Measurements from ENCODE around the gene AAGAB. TPM values are rescaled to one million over a fixed set of nuclear protein-coding genes. Genes with fewer than 3 reads are reported as not detected.

The AAGAB gene
- total RNA-seq, 1 experiment from 2014 or later = 39.7 TPM

DNA sequence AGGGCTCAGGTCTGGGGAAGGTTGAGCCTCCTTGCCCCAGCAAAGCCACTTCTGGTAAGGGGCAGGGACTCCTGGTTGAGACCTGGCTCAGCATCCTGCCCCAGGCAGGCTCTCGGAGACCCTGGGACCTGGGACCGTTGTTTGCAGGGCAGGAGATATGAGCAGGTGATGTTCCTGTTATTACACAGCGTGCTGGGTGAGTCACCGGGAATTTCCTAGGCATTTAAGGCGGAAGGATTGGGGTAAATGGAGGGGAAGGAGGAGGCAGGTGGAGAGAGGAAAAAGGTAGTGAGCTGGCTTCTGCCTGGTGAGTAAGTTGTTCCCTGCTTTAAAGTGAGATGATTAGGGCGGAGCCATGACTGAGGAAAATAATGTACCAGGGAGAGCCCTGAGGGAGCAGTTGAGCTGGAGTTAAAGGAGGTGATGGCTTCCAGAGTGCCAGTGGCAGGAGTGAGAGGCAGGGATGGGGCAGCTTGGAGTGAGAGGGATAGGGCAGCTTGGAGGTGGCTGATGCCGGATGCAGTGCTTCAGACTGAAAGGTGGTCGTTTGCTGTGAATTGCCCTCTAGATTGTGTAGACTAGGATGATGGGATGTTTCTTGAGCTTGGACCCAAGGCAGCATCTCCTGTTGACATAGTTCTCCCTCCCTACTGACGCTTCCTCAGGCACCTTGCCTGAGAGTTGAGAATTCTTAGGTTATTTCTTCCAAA lies 79.4 kb downstream of the AAGAB start:
- no peak for DNase-seq (ENCODE audit: extremely low read depth, low read depth)

DNA sequence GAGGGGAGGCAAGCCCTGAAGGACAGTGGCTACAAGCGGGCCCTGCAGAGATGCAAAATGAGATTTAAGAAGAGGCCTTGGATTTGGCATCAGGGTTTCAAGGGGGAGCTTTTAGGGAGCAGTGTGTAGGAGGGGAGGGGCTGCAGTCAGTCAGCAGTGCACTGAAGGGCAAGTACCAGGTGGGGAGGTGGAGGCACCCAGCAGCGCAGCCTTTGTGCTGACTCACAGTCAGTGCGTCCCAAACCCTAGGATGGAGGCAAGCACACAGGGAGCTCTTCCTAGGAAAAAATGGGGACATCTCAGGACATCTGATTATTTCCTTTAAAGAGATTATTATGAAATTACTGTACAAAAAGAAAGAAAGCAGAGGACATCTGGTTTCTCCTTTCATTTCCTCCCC lies 80.0 kb downstream of the AAGAB start:
- DNase-seq (ENCODE audit: extremely low read depth, low read depth) = no peak

DNA sequence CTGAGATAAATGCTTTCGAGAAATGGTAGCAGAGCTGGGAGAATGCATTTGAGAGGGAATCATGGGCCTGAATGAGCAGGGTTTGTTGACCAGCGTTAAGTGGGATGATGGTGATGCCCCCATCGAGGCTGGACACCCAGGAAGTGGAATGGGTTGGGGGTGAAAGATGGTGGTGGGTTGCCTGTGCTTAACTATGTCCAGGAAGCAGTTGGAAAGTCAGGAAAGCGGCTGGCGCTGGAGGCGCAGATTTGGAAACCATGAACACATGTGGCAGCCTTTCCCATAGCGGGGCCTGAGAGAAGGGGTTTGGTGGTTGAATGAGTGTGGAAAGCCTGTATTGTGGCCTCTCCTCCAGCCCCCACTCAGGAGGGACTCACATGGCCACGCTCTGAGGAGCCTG lies 80.7 kb downstream of the AAGAB start:
- no peak for DNase-seq (ENCODE audit: extremely low read depth, low read depth)

DNA sequence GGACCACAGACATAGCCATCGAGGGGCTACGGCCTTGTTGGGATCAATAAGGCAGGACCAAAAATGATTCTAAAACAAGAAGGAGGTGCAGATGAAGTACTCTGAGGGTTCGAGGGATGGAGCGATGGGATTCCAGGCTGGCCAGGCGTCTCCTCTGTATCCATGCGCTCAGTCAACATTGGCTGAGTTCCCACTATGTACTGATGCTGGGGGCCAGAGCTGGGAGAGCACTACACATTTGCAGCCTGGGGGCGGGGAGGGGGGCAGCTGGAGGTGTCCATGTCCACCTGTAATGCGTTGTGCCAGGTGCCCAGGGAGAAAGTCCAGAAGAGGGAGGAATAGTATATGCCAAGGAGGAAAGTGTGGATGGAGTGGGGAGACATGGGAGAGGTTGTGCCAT lies 81.5 kb downstream of the AAGAB start:
- no peak for DNase-seq (ENCODE audit: extremely low read depth, low read depth)

DNA sequence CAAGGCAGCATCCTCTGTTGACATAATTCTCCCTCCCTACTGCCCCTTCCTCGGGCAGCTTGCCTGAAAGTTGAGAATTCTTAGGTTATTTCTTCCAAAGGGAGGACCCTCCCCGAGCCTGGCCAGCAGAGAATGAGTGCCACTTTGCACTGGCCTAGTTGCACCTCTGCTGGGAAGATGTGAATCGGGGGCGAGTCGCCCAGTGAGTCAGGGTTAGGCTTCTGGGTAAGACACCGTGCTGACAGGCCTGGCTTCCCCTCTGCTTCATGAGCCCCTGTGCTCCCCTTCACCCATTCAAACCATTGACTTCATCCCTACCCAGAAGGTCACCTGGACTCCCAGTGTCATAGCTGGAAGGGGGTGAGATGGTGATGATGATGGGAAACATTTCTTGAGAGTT lies 82.3 kb downstream of the AAGAB start:
- no peak for DNase-seq (ENCODE audit: extremely low read depth, low read depth)

DNA sequence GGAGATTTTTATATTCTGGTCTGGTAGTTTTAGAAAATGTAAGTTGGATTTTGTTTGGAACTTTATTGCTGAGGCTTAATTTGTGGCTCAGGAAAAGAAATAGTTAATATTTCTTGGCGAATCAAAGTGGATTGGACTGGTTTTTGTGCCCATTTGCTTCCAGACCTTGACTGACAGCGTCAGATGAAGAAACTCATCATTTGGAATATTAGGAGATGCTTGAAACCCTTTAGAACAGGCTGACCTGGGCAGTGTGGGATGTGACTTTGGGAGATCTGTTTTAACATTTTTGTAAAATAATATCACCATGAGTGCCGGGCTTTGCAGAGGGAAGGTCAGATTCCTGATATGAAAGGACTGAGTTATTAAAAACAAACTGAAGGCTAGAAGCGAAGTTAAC lies 83.0 kb downstream of the AAGAB start:
- no peak for DNase-seq (ENCODE audit: extremely low read depth, low read depth)

DNA sequence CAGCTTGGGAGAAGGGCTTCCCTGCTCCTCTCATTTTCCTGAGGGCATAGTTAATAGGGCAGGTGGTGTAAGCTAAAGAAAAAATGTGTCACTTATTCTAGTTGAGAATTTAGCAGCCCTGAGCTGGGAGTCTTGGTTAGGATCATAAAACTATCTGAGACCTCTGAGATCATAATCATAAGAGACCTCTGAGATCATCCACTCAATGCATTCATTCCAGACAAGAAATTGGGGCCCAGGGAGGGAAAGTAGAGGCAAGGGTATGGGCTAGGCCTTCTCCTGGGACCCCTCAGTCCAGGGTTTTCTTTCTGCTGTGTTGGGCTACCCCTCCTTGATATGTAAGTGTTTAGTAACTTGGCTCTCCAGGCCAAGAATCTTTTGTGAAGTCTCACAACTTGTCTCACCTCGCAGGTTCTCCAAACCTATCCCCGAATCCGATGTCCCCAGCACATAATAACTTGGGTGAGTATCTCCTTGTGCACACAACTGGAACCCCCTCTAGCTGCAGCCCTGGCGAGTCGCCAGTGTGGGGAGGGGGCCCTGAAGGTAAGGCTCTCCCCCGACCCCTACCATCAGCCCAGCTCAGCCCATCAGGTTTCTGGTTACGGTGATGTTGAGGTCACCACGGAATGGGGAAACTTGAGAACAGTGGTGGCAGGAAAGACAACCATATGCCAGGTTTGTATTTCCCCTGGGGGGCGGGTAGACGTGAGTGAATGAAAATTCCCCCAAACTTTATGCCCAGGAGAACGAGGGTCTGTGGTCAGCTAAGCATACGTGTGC lies 84.1 kb downstream of the AAGAB start:
- no peak for DNase-seq (ENCODE audit: extremely low read depth, low read depth)

DNA sequence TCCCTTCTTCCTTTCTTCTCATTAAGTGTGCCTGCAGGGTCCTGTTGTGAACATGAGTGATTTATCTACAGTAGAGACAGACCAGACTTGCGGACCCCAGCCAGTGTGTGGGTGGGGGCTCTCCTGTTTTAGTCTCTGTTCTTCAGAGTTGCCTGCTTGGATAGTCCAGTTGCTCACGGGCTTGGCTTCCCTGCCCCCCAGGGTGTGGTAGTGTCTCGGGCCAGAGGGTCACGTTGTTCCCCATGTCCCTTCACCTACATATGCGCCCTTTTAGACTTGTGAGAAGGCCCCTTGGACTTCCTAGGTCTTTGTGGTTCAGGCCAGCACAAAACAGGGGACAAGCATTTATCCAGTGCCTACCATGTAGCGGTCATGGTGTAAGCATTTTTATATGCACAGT lies 85.8 kb downstream of the AAGAB start:
- DNase-seq (ENCODE audit: extremely low read depth, low read depth) = no peak

DNA sequence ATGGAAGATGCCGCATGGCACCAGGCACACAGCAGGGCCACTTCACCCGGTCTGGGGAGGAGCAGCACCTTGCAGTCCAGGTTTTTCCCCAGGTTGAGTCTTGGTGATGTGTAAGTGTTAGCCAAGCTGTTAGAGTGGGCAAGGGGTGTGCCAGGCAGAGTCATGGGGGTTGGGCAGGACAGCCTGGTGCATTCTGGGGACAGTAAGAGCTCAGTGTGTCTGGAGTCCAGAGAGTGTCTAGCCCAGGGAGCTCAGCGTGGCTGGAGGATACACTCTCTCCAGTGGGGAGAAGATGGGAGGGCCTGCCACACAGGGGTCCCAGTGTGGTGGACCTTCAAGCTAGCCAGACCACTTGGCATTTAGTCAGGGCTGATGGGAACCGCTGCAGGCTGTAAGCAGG lies 87.4 kb downstream of the AAGAB start:
- DNase-seq (ENCODE audit: extremely low read depth, low read depth) = no peak

DNA sequence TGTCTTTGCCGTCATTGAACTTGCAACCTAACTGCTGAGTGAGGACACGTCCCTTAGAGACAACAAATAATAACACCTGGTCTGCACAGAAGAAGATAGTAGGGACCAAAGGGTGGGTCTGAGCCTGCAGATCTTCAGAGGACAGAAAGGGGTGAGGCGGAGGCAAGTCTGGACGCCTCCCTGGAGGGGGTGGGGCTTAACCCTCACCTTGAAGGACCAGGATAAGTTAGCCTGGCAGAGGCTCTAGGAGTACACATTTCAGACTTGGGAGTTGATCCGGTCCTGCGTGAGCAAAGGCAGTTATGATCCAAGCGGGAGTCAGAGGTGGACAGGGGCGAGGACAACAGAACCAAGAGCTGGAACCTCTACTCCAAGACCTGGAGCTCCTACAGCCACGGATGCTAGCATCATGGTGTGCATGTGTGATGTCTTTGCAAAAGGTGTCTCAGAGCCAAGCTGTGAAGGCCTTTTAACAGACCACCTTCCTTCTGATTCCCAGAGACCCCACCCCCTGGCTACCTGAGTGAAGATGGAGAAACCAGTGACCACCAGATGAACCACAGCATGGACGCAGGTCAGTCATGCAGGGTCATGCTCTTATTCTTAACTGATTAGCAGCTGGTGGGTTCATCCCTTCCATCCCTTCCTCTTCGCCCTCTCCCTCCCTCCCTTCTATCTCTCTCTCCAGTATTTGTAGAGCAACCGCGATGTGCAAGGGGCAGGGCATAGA lies 88.0 kb downstream of the AAGAB start:
- DNase-seq (ENCODE audit: extremely low read depth, low read depth) = no peak

DNA sequence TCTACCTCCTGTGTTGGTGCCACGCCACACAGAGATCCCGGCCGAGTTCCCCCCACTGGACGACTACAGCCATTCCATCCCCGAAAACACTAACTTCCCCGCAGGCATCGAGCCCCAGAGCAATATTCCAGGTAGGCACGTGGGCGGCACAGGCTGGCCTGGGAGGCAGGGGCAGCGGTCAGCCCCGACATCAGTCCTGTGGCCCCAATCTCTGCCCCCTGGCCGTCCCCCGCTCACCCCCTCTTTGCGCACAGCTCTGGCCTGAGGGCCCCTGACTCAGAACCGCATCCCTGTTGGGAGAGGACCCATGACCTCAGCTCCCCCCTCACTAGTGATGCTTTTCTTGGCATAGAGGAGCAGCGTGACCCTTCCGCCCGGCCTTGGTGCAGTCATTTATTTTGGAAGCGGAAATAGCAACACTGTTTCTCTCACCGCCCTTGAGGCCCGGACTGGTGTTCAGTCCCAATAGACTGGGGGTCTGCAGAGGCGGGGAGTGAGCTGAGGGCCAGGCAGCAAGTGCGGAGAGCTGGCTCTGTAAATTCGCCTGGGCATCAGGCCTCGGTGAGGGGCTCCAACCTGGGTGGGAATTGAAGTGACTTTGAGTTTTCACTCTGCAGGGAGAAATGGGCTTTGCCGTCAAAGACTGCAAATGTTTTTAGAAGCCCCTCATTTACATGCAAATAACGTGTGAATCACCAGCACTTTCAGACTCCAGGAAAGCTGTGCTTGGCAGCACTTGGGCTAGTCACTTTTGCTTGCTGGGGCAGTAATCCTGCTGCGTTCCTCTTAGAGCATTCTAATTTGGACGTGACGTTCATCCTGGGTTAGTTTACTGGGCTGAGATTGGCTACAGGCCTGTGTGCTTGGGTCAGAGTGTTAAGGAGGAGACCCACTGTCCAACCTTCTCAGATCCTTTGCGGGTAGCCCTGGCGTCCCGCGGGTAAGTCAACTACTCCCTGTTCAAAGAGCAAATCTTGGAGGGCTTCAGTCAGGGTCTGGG lies 88.9 kb downstream of the AAGAB start:
- DNase-seq (ENCODE audit: extremely low read depth, low read depth) = no peak

DNA sequence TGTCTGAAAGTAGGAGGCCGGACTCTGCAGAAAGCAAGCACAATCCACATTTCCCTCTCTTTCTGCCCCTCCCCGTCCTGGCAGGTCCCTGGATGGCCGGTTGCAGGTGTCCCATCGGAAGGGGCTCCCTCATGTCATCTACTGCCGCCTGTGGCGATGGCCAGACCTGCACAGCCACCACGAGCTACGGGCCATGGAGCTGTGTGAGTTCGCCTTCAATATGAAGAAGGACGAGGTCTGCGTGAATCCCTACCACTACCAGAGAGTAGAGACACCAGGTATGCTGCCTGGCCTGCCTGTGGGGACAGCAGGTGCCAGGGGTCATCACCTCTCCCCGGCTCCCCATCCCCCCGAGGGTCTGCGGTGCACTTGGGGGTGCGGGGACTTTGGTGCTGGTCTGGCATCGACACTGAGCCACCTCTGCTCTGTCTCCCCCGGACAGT lies 89.6 kb downstream of the AAGAB start:
- no peak for DNase-seq (ENCODE audit: extremely low read depth, low read depth)

DNA sequence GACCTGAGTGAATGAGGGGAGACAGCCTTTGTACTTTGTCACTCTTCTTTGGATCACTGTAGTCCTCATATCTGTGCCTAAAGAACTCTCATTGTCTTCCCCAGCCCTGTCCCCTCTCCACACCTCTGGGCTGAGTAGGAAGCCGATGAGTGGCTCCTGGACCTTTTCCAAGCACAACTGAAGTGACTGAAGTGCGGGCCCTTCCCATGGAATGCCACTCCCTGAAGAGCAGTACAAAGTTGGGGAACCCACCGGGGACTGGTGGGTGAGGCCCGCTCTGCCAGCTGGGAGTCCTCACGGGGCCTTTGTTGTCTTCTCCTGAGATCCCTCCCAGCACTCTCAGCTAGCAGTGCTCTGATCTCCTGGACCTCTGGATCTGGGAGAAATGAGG lies 90.1 kb downstream of the AAGAB start:
- no peak for DNase-seq (ENCODE audit: extremely low read depth, low read depth)

DNA sequence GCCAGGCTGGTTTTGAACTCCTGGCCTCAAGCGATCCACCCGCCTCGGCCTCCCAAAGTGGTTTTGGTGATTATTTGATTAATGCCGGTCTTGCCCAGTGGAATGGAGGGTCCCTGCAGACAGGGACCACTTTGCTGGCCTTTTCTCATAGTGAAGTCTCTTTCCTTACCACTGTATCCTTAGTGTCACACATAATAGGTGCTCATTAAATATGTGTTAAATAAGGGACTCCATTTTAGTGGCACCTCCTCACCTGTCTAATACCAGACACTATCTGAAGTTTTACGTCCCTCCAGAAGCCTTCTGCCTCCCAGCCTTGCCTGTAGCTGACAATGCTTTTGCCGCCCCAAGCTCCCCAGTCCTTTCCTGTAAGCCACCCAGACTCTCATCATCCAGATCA lies 91.3 kb downstream of the AAGAB start:
- DNase-seq (ENCODE audit: extremely low read depth, low read depth) = no peak

DNA sequence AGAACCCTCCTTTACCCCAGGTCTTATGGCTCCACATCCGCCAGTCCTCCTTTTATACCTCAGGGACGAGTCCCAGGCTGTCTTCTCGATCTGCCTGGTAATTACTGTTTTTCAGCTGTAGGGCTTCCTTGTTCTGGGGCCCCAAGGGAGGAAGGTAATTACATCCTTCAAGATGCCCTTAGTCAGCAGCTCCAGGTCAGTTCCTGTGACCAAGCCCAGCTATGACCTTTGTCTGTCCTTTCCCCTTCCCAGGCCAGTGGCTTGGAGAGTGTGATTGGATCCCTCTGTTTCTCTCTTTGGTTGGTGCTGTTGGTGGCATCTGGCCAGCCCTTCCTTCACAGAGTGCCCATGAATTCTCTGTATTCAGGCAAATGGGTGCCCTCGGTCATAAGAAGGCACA lies 92.6 kb downstream of the AAGAB start:
- DNase-seq (ENCODE audit: extremely low read depth, low read depth) = no peak

DNA sequence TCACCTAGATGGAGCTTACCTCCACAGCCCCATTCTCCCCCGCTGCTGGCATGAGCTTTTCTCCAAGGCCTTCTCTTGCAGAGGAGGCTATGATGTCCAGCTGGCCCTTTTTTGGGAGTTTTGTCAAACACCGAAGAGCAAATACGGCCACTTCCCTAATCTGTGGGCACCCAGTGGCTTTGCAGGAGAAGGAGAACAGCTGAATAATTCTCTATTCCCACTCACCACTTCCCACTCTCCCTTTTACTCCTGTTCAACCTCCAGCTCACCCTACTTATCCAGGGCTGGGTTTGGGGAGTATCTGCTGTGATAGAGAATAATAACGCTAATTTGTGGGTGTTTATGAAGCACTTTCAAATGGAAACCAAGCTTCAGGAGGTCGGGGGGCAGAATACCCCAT lies 93.0 kb downstream of the AAGAB start:
- no peak for DNase-seq (ENCODE audit: extremely low read depth, low read depth)

DNA sequence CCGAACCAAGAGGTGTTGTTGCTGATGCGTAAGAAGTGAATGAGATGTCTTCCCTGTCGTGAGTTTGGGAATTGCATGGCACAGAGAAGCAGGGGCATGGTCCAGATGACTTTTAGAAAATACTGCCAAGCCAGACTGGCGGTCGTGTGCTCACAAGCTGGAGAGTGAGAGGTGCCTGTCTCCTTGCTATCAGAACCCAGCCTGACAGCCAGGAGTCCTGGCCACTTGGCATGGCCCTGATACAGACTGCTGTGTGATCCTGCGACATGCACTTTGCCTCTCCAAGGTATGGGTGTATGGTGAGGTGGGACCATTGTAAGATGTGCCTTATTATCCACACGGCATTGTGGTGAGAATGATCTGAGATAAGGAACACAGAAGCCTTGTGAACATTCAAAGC lies 96.1 kb downstream of the AAGAB start:
- DNase-seq (ENCODE audit: extremely low read depth, low read depth) = no peak

DNA sequence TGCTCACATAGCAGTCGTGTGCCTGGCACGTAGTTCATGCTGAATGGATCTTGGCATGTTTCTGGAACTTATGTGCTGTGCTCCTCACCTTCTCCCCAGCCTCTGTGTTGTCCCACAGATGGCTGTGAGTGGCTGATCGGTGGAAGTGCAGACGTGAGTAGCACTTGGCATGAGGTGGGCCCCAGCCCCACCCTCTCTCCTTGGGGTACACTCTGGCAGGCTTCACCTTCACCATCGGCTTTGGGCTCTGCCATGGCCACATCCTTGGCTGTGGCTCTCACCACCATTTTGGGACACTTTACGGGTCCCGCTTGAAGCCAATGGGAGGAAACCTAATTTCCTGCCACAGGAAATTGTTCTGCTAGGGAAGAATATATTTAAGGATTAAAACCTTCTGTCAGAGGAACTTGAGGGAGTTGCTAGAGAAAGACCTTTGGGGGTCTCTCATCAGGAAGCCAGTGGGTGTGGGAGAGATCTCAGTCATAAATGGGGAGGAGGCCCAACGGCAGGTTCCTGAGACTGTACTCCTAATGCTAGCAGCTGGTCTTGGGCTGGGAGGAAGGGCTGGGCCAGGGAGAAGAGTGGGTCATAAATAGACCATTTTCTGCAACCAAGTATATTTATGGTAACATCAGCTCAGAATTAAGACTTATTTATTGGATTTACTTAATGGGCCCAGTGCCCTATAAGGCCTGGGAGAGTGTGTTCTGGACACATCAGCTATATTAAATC lies 96.8 kb downstream of the AAGAB start:
- no peak for DNase-seq (ENCODE audit: extremely low read depth, low read depth)

DNA sequence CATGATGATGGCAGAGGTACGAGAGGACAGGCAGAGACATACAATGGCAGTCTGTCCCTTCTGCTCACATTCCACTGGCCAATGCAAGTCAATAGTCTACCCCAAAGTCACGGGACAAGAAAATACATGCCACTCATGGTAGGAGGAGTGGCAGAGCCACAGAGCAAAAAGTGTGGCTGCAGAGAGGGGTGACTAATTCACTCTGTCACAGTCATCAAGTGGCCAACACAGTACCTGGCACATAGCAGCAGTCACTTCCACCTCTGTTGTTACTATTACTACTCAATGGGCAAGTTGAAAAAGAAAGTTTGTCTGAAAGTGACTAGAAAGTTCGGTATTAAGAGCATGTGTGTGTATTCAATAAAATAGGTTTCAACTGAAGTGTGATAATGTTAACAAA lies 97.6 kb downstream of the AAGAB start:
- no peak for DNase-seq (ENCODE audit: extremely low read depth, low read depth)

DNA sequence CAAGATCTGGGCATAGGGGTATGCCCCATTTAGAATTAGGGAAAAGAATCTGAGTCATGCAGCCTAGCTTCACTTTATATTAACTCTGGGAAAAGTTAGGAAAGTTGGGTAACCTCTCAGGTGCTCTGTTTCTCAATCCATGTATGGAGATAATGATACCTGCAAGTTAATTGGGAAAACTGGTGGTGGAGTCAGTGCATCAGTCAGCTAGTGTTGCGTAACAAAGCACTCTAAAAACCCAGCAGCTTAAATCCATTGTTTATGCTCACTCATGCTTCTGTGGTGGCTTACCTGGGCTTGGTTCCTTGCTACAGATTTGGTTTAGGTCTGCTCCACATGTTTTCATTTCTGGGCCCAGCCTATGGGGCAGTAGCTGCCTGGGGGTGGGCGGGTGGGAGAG lies 98.0 kb downstream of the AAGAB start:
- no peak for DNase-seq (ENCODE audit: extremely low read depth, low read depth)
